GM23248 (cell line): ENCODE measurements around the gene PPP2R2D.

Experiments
- EZH2 ChIP-seq: fragments of 200-600 bp; sonication (generic); IDR thresholded peaks from 2 replicates; pipeline ENCODE4 v1.6.1; 2018; ENCODE audit warnings: antibody characterized with exemption, mild to moderate bottlenecking; ENCODE audit not compliant: insufficient read depth, poor library complexity, severe bottlenecking
- EZH2phosphoT487 ChIP-seq: fragments of 200-600 bp; sonication (generic); IDR thresholded peaks from 2 replicates; pipeline ENCODE4 v1.6.1; 2018; ENCODE audit warnings: antibody characterized with exemption, moderate library complexity, mild to moderate bottlenecking, low read depth; ENCODE audit not compliant: insufficient read depth

DNA sequence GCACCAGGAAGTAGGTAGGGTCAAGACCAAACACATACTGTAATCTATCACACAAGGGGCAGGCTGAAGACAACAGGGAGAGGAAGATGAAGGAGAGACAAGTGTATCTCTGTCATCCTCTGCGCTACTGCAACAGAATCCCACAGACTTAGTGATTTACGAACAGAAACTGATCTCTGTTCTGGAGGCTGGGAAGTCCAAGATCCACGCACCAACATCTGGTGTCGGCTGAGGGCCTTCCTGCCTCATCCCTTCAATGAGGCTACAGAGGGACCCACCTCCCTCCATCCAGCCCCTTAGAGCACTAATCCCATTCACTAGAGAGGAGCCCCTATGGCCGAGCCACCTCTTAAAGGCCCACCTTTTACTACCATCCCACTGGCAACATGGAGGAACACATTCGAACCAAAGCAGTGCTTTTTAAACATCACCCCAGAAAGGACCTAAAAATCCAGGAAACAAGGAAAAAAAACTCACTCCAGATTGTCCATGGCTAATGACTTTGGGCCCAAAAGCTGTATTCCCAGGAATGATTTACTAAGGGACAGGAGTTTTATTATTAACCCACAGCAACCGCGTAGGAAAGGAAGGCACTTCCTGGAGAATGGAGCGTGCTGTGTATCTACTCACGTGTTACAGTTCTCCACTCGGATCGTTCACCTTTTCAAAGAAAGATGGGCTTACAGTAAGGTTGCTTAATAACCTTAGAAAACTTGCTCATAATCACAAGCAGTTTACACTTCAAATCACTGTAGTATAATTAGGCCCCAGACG lies 76.7 kb downstream of the PPP2R2D start:
- TF ChIP-seq EZH2: no peak
- no peak for TF ChIP-seq EZH2phosphoT487
